ENCODE data around the gene COLGALT1. TPM values are rescaled to one million over a fixed set of nuclear protein-coding genes. Genes with fewer than 3 reads are reported as not detected.

Gene COLGALT1
- total and polyA plus RNA-seq, 2 of the 8 experiments (the other 6 are each of a cell fraction or from before 2014, with no cell fraction given) = 44.7 to 58.1 TPM

DNA sequence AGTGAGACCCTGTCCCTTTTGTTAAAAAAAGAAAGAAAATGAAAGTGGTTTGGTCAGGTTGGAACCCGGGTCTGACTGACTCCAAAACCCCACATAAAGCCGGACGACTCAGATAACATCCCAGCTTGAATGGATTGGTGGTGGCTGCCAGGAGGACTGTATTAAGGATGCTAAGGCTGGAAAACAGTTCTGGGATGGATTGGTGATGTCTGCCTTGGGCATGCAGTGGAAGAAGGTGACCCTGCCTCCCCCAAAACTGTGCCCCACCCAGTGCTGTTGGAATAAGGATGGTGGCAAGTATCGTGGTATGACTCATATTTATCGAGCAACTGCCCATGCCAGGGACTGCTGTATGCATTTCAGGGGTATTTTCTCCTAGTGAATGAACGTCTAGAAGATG lies 18.5 kb upstream of the COLGALT1 start:
- H3K4me1 ChIP-seq (replicated peaks in 1 of 4; ENCODE audit: control insufficient read depth in 3 of 4, insufficient read depth in 4 of 4, low read length in 3 of 4) = no peaks in the 10 kb centered on the region; a peak in 2 of 7 replicates
- WGBS, 2 experiments (ENCODE audit: extremely low coverage in 1 of 2, insufficient coverage in 1 of 2, insufficient read length in 1 of 2, insufficient replicate concordance in 2 of 2, low coverage in 1 of 2, low lambda C conversion rate in 2 of 2, missing lambda C conversion rate in 1 of 2) = 93% methylated on average over 6 of the region's 6 CpGs; no CpG with 5 or more reads in 1 of the 2 experiments
- POLR2A ChIA-PET (ENCODE audit: partially characterized antibody) = no interaction called here
- H4K5ac ChIP-seq (ENCODE audit: insufficient read length, low read depth, low read length) = no peak overlapping the region
- FAIRE-seq (no peak), DNase-seq (ENCODE audit: low read depth in 1 of 2, low spot score in 2 of 2) (no peak)
- no peak overlapping the region for H2BK20ac ChIP-seq (ENCODE audit: low read length)
- no peak overlapping the region for H3K23ac ChIP-seq (ENCODE audit: insufficient read length)
- no peak overlapping the region for H2AK5ac ChIP-seq (ENCODE audit: low read depth, low read length)
- H3K79me1 ChIP-seq (ENCODE audit: low read depth, low read length) = no peaks in the 10 kb centered on the region
- H2BK5ac ChIP-seq (ENCODE audit: low read depth, low read length) = no peak overlapping the region
- H2BK12ac ChIP-seq (ENCODE audit: low read depth, low read length) = no peak overlapping the region
- no peaks in the 10 kb centered on the region for H3K36me3 ChIP-seq (ENCODE audit: control insufficient read depth in 2 of 4, insufficient read depth in 4 of 4, low read length in 3 of 4)
- H3K27ac ChIP-seq (ENCODE audit: low read depth, low read length) = no peak overlapping the region
- H3K4me2 ChIP-seq (ENCODE audit: insufficient read depth in 1 of 2, low read depth in 2 of 2, low read length in 2 of 2) = no peak overlapping the region
- H3K9me3 ChIP-seq (ENCODE audit: insufficient read depth in 2 of 2, low read depth in 1 of 2, low read length in 1 of 2) = no peaks in the 10 kb centered on the region; a peak in 1 of 4 replicates
- no peak overlapping the region for H3K4ac ChIP-seq (replicated peaks; ENCODE audit: insufficient read length, low read depth, low read length)
- CTCF ChIA-PET (ENCODE audit: partially characterized antibody) = interaction anchor here (0.6 to 5.3 kb wide), 4 partner anchors 12 to 277 kb away, joined by 5 to 20 read pairs (median 6); no protein-coding TSS in a partner anchor
- H4K91ac ChIP-seq (replicated peaks; ENCODE audit: insufficient read length, low read length) = no peak overlapping the region
- TF ChIP-seq SRF (IDR thresholded peaks at IDR 0.05; ENCODE audit: low read depth, low read length) (0 out of 2 replicates have a peak, but pooled peaks have one; percentile 37), CHD1 (IDR thresholded peaks at IDR 0.05; ENCODE audit: low read depth, low read length) (no peak)
- no peak overlapping the region for H2AFZ ChIP-seq (ENCODE audit: low read length)
- H2BK120ac ChIP-seq (replicated peaks; ENCODE audit: low read depth, low read length) = no peak overlapping the region
- H3K4me3 ChIP-seq (ENCODE audit: extremely low read depth in 1 of 4, insufficient read depth in 2 of 4, low read depth in 3 of 4, low read length in 4 of 4) = no peak overlapping the region
- H3K23me2 ChIP-seq (ENCODE audit: low read depth, low read length) = peaks cover 7% of the 10 kb centered on the region; the same call in 1 of the 2 replicates
- H2BK15ac ChIP-seq (ENCODE audit: low read length) = no peak overlapping the region
- H3K56ac ChIP-seq (replicated peaks; ENCODE audit: insufficient read length, low read depth, low read length) = no peak overlapping the region
- no peak overlapping the region for H3K18ac ChIP-seq (ENCODE audit: extremely low read depth, low read length)
- H4K20me1 ChIP-seq (replicated peaks in 1 of 2; ENCODE audit: control insufficient read depth in 1 of 2, insufficient read depth in 2 of 2, low read length in 2 of 2) = peaks cover 0 to 2% of the 10 kb centered on the region in 2 experiments
- no peaks in the 10 kb centered on the region for H3K79me2 ChIP-seq (ENCODE audit: control insufficient read depth in 1 of 2, insufficient read depth in 2 of 2, low read length in 2 of 2)
- H4K8ac ChIP-seq (ENCODE audit: extremely low read depth, insufficient read depth, low read length) = no peak overlapping the region
- no peak overlapping the region for H3K9ac ChIP-seq (replicated peaks in 1 of 4; ENCODE audit: extremely low read depth in 1 of 4, low read depth in 3 of 4, low read length in 3 of 4)
- peaks cover 0 to 6% (median 3%) of the 10 kb centered on the region in 4 experiments; a peak in 3 of 7 replicates for H3K27me3 ChIP-seq (replicated peaks in 1 of 4; ENCODE audit: control insufficient read depth in 3 of 4, extremely low read depth in 1 of 4, insufficient read depth in 3 of 4, low read length in 3 of 4)
- no peak overlapping the region for H3K14ac ChIP-seq (ENCODE audit: insufficient read length)
